Thyroid gland (tissue), 4 donors: ENCODE data around the gene NAV2.

Experiments
- CTCF ChIP-seq, 6 experiments: fragments of 200-600 bp in 3 of 6; fragments of 450-650 bp in 3 of 6; sonication (generic) in 3 of 6; IDR thresholded peaks; one replicate each; pipeline ENCODE4 v1.5.1; 2016 to 2019; ENCODE audit warnings: antibody characterized with exemption in 6 of 6, mild to moderate bottlenecking in 2 of 6, inconsistent platforms in 1 of 6, moderate library complexity in 1 of 6
- POLR2A ChIP-seq, 2 donors: fragments of 450-650 bp; IDR thresholded peaks; one replicate each; pipeline ENCODE4 v1.6.1; 2017; ENCODE audit warnings: antibody characterized with exemption in 2 of 2, mild to moderate bottlenecking in 2 of 2, moderate library complexity in 1 of 2

DNA sequence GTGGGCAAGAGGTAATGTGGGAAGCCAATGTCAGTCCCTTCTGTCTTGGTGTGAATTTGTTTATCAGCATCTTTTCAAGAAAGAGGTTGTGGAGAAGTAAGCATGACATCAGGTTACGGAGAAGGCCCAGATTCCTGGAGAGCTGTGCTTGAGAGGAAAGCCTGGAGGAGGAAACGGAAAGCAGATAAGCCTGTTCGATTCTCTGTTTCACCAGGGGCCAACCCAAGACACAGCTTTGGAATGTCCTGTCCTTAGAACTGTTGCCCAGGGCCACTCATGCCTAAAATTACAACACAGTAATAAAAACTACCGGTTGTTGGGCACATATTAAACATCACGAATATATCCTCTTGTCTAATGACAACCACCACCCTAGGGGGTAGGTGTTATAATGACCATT lies 148.5 kb downstream of the NAV2 start:
- TF ChIP-seq CTCF (IDR thresholded peaks at IDR 0.05) (no peak), POLR2A (IDR thresholded peaks at IDR 0.05) (no peak)
